HFFc6 (cell line): ENCODE measurements around the gene RASAL1. TPM values are rescaled to one million over a fixed set of nuclear protein-coding genes. Genes with fewer than 3 reads are reported as not detected.

ENCODE experiments used
- DNase-seq: peaks from one replicate; pipeline ENCODE4 v3.0.0-alpha.2; 2018
- H3K27ac Mint-ChIP-seq: 2 replicates; pipeline ENCODE4 v1.8.0; 2020; ENCODE audit warnings: mild to moderate bottlenecking, mixed read lengths
- H3K27me3 Mint-ChIP-seq: 2 replicates; pipeline ENCODE4 v1.8.0; 2021; ENCODE audit warnings: mild to moderate bottlenecking, moderate library complexity, mixed read lengths; ENCODE audit not compliant: insufficient read depth
- H3K36me3 Mint-ChIP-seq: 2 replicates; pipeline ENCODE4 v1.8.0; 2021; ENCODE audit warnings: low read depth, mixed read lengths
- H3K4me1 Mint-ChIP-seq: 2 replicates; pipeline ENCODE4 v1.8.0; 2020; ENCODE audit warnings: low read depth, mixed read lengths
- H3K4me3 Mint-ChIP-seq: 2 replicates; pipeline ENCODE4 v1.8.0; 2020; ENCODE audit warnings: mild to moderate bottlenecking, moderate library complexity, mixed read lengths
- H3K9me3 Mint-ChIP-seq: 2 replicates; pipeline ENCODE4 v1.8.0; 2020; ENCODE audit warnings: mild to moderate bottlenecking, mixed read lengths
- CTCF ChIP-seq: fragments of 200-600 bp; sonication (generic); IDR thresholded peaks from 2 replicates; pipeline ENCODE4 v1.5.0; 2021; ENCODE audit warnings: antibody characterized with exemption, mild to moderate bottlenecking
- total RNA-seq, 6 experiments: library from RNA; stranded (reverse); fragmentation: NEBNext Ultra II Directional; extraction: Animal tissue kit (Norgen Biotek cat#: 25700); gene quantifications; 2 replicates in 1 of 6; 3 replicates in 5 of 6; pipeline ENCODE4 v1.2.3, GENCODE V29; 2021

The RASAL1 gene
- total RNA-seq, 6 experiments from 2014 or later = not detected

DNA sequence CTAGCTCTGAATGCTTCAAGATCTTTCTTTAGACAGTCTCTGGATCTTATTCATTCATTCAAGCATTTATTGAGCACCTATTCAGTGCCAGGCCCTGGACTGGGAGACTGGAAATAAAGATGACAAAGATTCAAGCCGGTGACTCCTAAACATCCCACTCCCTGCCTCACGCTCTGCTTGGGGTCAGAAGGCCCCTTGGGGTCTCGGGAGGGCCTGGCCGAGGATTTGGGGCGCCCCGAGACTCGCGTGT, 79.3 kb downstream of the RASAL1 start:
- Mint-ChIP-seq H3K36me3 (no peaks in the 10 kb centered on the region), H3K4me3 (no peak overlapping the region), H3K27ac (no peak overlapping the region), H3K4me1 (no peaks in the 10 kb centered on the region), H3K27me3 (peaks cover 27% of the 10 kb centered on the region), H3K9me3 (no peaks in the 10 kb centered on the region)
- no peak for DNase-seq
- TF ChIP-seq CTCF = no peak

DNA sequence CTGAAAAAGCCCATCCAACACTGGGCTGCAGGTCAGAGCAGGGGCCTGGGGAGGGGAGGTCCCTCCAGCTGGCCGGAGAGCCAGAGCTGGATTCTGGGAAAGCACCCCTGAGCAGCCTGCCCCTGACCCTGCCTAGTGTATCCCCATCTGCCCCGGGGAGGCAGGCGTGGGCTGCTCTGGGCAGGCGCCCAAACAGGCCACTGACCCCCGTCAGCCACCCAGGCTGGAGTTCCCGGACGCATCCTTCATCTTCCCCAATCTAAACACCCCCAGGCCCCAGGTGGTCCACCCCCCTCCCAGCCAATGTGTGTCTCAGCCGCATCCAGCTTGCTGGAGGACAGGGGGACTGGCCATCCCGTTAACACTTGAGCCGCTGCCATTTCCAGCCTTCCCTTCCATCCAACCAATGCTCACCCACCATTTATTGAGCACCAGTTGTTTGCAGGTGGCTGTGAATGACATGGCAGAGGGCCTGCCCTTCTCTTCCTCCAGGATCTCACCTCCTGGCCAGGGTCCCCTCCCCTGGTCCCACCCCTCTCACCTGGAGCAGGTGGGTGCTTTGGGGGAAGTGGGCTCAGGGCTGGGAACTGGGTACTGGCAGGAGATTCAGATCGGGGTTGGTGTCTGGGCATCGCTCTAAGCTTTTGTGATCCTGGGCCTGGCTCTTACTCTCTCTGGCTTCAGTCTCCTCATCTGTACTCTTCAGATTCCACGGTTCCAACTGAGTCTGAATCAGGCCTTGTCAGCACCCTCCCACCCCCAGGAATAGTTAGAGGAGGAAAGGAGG, 79.8 kb downstream of the RASAL1 start:
- Mint-ChIP-seq H3K27ac (no peak overlapping the region), H3K9me3 (no peaks in the 10 kb centered on the region), H3K36me3 (no peaks in the 10 kb centered on the region), H3K4me1 (no peaks in the 10 kb centered on the region), H3K27me3 (peaks cover 22% of the 10 kb centered on the region), H3K4me3 (no peak overlapping the region)
- no peak for DNase-seq
- TF ChIP-seq CTCF = no peak

DNA sequence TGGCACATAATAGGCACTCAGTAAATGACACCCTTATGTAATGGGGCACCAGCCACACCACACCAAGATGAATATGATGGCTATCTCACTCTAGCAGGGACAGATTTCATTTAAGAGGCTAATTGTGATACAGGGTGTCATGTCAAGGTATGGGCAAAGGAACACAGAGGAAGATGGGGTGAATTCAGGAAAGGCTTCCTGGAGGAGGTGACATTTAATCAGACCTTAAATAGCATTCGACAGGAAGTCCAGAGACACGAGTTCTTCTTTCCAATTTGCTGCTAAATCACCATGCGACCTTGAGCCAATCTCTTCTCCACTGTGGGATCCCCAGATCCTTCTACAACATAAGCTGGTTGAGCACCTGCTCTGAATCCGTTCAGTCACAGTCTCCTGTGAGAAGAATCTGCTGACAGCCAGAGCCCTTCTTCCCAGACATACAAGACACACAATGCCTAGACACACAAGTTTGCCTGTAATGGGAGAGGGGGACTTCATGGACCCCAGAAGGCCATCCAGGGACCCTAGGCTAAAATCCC, 80.5 kb downstream of the RASAL1 start:
- no peak overlapping the region for H3K27ac Mint-ChIP-seq
- H3K36me3 Mint-ChIP-seq = no peaks in the 10 kb centered on the region
- DNase-seq = no peak
- no peak for TF ChIP-seq CTCF
- peaks cover 28% of the 10 kb centered on the region for H3K27me3 Mint-ChIP-seq
- no peak overlapping the region for H3K4me3 Mint-ChIP-seq
- H3K4me1 Mint-ChIP-seq = no peaks in the 10 kb centered on the region
- no peaks in the 10 kb centered on the region for H3K9me3 Mint-ChIP-seq

DNA sequence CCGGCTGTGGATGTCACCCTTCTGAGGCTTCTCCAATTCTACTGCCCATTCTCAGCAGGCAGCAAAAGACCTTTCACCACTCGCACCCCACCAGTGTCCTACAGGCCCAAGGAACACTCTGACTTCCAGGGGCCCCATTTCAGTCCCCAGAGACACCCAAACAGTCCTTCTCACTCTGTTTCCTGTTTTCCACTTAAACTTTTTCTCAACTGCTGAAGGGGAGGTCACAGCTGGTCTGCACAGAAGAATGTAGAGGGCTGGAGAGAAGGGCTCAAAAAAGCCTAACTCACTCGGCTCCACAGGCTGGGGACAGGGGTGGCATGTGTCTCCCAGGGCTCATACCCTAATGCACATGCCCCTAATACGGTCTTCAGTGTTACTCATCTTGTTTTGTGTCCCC, 83.2 kb downstream of the RASAL1 start:
- Mint-ChIP-seq H3K9me3 (no peaks in the 10 kb centered on the region), H3K36me3 (no peaks in the 10 kb centered on the region), H3K4me1 (no peaks in the 10 kb centered on the region), H3K27ac (no peak overlapping the region), H3K27me3 (peaks cover 31% of the 10 kb centered on the region), H3K4me3 (no peak overlapping the region)
- no peak for TF ChIP-seq CTCF
- no peak for DNase-seq

DNA sequence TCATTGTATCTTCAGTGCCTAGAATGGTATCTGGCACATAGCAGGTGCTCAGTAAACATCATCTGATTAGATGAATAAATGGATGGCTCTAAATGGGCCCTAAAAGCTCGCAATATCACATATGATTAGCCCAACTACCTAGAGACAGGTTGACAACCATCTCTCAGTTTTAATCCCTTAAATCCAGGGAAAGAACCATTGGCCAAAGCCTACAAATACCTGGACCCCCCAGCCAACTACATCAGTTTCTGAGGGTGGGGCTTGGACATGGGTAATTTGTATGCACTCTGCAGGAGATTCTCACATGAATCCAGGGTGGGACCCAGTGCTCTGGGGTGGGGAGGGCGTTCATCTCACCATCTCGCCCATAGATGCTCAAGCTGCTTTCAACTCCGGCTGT, 83.8 kb downstream of the RASAL1 start:
- Mint-ChIP-seq H3K4me3 (no peak overlapping the region), H3K36me3 (no peaks in the 10 kb centered on the region), H3K27me3 (peaks cover 32% of the 10 kb centered on the region), H3K4me1 (no peaks in the 10 kb centered on the region), H3K27ac (no peak overlapping the region), H3K9me3 (no peaks in the 10 kb centered on the region)
- DNase-seq = no peak
- TF ChIP-seq CTCF = no peak
